G401 (cell line): ENCODE results near the gene AGBL3. TPM values are rescaled to one million over a fixed set of nuclear protein-coding genes. Genes with fewer than 3 reads are reported as not detected.

Experiments
- DNase-seq: peaks from one replicate; pipeline ENCODE4 v3.0.0-alpha.2; 2015; ENCODE audit warnings: low spot score
- in situ Hi-C: cut with HindIII; loops from 2 replicates; pipeline ENCODE4 v1.10.0; 2016; ENCODE audit warnings: low sequenced_read_pairs, mixed read lengths
- total RNA-seq: library from RNA; depleted of rRNA; stranded (reverse); fragments of >200 nt; shearing (Covaris generic); gene quantifications from 2 replicates; pipeline ENCODE4 v1.2.3, GENCODE V29; 2014; rRNA removed

Gene AGBL3
- total RNA-seq, 1 experiment from 2014 or later: 0.27 TPM

DNA sequence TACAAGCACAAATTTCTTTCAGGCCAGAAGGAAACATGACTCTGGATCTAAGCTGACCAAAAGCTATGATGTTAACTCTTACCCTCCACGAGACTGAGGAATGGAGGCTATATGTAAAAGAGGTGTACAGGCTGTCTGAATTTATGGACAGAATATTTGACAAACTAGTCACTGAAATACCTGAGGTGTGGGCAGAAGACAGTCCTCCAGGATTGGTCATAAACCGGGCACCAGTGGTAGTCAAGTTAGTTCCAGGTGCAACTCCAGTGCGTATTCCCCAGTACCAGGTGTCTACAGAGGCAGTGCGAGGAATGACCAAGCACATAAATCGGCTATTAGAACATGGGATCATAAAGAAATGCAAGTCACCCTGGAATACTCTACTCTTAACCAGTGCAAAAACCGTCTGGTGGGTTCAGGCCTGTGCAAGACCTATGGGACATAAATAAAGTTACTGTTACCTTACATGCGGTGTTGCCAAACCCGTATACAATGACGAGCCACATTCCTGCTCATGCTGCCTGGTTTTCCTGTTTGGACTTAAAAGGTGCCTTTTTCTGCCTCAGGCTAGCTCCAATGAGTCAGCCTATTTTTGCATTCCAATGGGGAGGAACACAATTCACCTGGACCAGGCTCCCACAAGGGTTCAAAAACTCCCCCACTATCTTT lies 190.9 kb downstream of the AGBL3 start:
- in situ Hi-C loops: no loop called here
- DNase-seq: no peak

DNA sequence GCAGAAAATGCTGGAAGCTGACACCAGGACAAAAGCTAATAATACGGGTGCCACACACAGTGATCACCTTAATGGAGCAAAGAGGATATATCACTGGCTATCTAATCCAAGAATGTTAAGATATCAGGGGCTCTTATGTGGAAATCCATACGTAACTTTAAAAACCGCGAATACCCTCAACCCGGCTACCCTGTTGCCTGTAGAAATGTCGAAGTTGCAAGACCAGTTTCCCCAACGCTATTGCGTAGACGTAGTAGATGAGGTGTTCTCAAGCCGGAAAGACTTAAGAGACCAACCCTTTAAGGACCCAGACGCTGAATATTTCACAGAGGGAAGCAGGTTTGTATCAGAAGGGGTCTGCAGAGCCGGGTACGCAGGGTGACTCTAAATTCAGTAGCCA lies 192.1 kb downstream of the AGBL3 start:
- in situ Hi-C loops: no loop called here
- no peak for DNase-seq

DNA sequence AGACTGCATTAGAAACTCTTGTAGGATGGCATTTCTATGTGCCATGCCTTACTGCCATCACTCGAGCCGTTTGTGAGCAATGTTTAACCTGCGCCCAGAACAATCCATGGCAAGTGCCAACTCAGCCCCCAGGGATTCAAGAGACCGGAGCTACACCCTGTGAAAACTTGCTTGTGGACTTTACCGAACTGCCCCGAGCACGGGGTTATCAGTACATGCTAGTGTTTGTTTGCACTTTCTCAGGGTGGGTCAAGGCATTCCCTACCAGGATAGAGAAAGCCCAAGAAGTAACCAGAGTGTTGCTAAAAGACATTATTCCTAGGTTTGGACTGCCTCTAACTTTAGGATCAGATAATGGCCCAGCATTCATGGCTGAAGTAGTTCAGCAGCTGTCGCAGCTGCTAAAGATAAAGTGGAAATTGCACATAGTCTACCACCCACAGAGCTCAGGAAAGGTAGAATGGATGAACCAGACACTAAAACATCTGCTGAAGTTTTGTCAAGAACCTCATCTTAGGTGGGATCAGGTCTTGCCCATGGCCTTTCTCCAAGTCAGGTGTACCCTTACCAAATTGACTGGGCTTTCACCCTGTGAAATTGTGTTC lies 193.1 kb downstream of the AGBL3 start:
- no peak for DNase-seq
- in situ Hi-C loops: no loop called here

DNA sequence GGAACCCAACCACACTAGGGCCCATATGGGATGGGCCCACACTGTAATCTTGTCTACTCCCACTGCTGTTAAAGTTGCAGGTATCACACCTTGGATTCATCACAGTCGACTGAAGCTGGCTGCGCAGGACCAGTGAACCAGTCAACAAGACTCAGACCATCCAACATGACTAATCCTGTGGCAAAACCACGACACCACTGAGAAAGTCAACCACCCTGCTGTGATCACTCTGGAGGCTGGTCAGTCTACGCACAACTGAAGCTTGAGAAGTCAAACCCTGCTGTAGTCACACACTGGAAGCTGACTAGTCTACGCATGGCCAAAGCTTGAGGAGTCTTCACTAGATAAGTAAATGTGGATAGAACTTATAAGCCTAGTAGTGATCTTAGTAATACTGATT lies 193.8 kb downstream of the AGBL3 start:
- in situ Hi-C loops: no loop called here
- no peak for DNase-seq

DNA sequence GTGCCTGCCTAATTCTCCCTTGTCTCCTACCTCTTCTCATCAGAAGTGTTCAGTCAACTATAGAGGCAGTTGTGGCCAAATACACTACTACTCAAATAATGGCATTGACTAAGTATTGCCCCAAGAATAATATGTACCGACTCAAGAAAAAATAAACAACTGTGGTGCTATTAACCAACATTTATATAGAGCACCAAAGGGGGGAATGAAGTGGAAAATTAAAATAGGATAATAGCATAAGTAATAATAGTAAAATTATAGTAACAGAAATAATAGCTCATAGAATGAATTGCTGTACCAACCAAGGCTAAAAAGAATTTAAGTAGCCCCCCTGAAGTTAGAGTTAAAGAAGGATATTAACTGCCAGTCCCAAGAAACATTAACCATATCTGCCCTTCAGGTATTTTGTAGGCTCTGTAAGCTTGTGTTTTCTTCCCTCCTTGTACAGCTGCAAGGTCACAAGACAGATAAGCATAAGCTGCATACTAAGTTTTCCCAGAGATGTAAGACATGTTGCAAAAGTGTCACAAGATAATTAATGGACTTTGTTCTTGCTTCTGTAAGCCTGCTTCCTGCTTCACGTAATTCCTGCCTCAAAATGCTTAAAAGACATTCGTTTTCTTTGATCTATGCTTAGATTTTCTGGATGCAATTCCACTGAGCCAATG lies 195.1 kb downstream of the AGBL3 start:
- in situ Hi-C loops: no loop called here

DNA sequence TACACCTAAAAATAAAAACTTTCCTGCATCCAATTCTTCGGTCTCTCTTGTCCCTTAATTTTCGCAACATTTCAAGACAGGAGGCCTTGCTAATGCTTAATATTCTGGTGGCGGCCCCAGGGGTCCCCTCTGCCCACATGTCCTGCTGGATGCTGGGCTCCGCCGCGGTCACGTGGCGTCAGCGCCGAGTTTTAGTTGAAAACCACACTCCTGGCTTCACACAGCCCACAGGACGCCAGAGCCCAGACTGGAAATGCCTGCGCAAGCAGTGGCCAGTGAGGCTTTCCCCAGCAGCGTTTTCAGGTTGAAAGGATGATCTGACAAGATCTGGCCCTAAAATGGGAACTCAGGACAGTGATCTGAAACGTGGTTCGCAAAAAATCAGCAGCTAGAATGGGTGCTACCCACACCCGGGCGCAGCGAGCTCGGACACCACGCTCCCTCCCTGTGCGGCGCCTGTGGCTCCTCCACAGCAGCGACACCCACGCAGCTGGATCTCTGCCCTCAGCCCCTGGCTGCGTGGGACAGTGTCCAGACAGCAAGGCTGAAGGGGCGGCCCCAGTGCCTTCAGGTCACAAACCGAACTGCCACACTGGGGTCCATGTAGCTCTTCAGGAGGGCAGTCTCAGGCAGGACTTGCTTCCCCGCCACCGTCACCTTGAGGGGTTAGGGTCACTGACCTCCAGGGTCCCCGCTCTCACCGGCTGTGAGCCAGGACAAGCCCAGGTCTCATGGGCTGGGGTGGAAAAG lies 195.8 kb downstream of the AGBL3 start:
- in situ Hi-C loops: no loop called here
- DNase-seq: no peak

More for the DNA sequence above, 195.1 kb downstream of the AGBL3 start:
- DNase-seq: no peak

DNA sequence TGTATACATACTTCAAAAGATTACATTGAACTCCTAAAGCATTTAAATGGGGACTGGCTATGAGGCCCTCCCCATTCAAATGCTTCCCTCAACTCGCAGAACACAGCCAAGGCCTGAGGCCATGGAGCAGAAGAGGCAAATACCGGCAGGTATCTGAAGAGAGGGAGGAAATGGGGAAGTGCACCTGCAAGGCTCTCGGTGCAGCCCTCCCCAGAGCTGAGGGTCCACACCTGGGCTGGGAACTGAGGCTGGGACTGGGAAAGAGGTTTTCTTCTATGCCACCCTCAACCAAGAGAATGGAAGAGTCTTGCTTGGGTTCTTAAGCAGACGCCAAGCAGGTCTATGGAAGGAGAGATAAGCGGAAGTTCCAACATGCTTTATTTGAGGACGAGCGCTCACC lies 197.2 kb downstream of the AGBL3 start:
- in situ Hi-C loops: no loop called here

DNA sequence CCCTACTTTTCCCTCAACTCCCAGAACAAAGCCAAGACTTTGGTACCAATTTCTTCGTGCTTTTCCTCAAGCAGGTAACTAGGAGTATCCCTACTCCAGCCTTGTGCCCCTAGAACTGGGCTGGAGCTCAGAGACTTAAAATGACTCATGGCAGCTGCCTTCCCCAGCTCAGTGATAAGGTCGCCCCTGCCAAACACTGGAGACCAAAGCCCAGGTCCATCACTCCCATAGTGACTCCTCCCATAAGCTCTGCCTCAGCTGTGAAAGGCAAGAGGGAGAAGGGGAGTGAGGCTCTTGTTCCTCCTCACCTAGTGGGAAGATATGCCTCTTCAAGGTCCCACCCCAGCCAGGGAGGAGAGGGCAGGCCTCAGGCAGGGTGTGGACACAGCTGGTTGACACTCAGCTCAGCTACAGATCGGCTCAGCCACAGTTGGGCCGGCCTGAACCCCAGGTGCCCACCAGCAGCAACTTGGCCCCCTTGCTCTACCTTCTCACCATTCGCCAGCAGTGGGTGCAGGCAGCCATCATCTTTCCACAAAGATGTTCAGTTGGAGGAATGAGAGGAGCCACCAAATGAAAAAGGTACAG lies 198.0 kb downstream of the AGBL3 start:
- no peak for DNase-seq
- in situ Hi-C loops: no loop called here

More for the DNA sequence above, 197.2 kb downstream of the AGBL3 start:
- DNase-seq: no peak

Other genes starting within 250 kb of the AGBL3 start
- gene CALD1, start 206.9 kb upstream of the AGBL3 start, total RNA-seq: 0.55 and 1.9 TPM in 2 replicates
- gene TMEM140, start 161.6 kb downstream of the AGBL3 start, total RNA-seq: not detected in 2 replicates
- gene CYREN, start 184.2 kb downstream of the AGBL3 start, total RNA-seq: 65.5 and 72.8 TPM in 2 replicates
- 9.9 and 16.9 TPM in 2 replicates for gene WDR91, start 225.0 kb downstream of the AGBL3 start, total RNA-seq
- not detected in 2 replicates for gene STRA8, start 247.3 kb downstream of the AGBL3 start, total RNA-seq